ENCODE measurements around the gene GSDME.

GSDME gene

GRCh38 chr7:24721481-24722001, 35.7 kb downstream of the GSDME start:
- DNase-seq: no peak

GRCh38 chr7:24720283-24720682, 37.0 kb downstream of the GSDME start:
- DNase-seq: no peak

- no peak for DNase-seq
These were observed 38.2 kb downstream of the GSDME start for GRCh38 chr7:24718977-24719491.

GRCh38 chr7:24718431-24718831, 38.8 kb downstream of the GSDME start:
- DNase-seq: no peak

GRCh38 chr7:24717694-24718320, 39.5 kb downstream of the GSDME start:
- peak in 1 of 2 donors; percentile 6 for DNase-seq

GRCh38 chr7:24717247-24717622, 40.0 kb downstream of the GSDME start:
- no peak for DNase-seq

GRCh38 chr7:24716480-24717246, 40.6 kb downstream of the GSDME start:
- no peak for DNase-seq

GRCh38 chr7:24715661-24716479, 41.4 kb downstream of the GSDME start:
- DNase-seq: peak in 1 of 2 donors; percentile 9

- no peak for DNase-seq
These were observed 42.1 kb downstream of the GSDME start for GRCh38 chr7:24715171-24715570.

GRCh38 chr7:24714676-24715010, 42.6 kb downstream of the GSDME start:
- DNase-seq: no peak

- no peak for DNase-seq
These were observed 43.2 kb downstream of the GSDME start for GRCh38 chr7:24713850-24714675.

GRCh38 chr7:24713039-24713793, 44.0 kb downstream of the GSDME start:
- DNase-seq: no peak

- no peak for DNase-seq
These were observed 47.5 kb downstream of the GSDME start for GRCh38 chr7:24709585-24710360.

GRCh38 chr7:24709051-24709450, 48.2 kb downstream of the GSDME start:
- DNase-seq: no peak

- no peak for DNase-seq
These were observed 49.2 kb downstream of the GSDME start for GRCh38 chr7:24707988-24708615.

- no peak for DNase-seq
These were observed 50.8 kb downstream of the GSDME start for GRCh38 chr7:24706211-24707170.

- peak; percentile 65 to 70 for DNase-seq
These were observed 51.8 kb downstream of the GSDME start for GRCh38 chr7:24705461-24705954.

- no peak for DNase-seq
These were observed 53.0 kb downstream of the GSDME start for GRCh38 chr7:24704311-24704710.

- no peak for DNase-seq
These were observed 54.0 kb downstream of the GSDME start for GRCh38 chr7:24703296-24703695.

Data from inflammatory macrophage (primary cell).